Stimulated activated CD4-positive, alpha-beta T cell treated with anti-CD3 and anti-CD28 coated beads, Interleukin-15, amount 100 ng/mL, for 1 hour (primary cell): ENCODE measurements around the gene ELFN1.

Source experiments
- DNase-seq, 2 donors: peaks; one replicate each; pipeline ENCODE4 v3.0.0-alpha.2; 2020; ENCODE audit warnings: low read depth in 1 of 2, low spot score in 1 of 2

Gene ELFN1

GRCh38 chr7:1642291-1642731 lies 27.8 kb upstream of the ELFN1 start:
- DNase-seq: no peak

GRCh38 chr7:1643270-1644092 lies 26.6 kb upstream of the ELFN1 start:
- DNase-seq: no peak

- no peak for DNase-seq
Observed at GRCh38 chr7:1644341-1645070, 25.6 kb upstream of the ELFN1 start.

- DNase-seq: no peak
Observed at GRCh38 chr7:1645071-1645409, 25.0 kb upstream of the ELFN1 start.

GRCh38 chr7:1645476-1645875 lies 24.6 kb upstream of the ELFN1 start:
- DNase-seq: no peak

GRCh38 chr7:1646391-1646790 lies 23.7 kb upstream of the ELFN1 start:
- no peak for DNase-seq

- DNase-seq: no peak
Observed at GRCh38 chr7:1646957-1647891, 22.9 kb upstream of the ELFN1 start.

- DNase-seq: no peak
Observed at GRCh38 chr7:1647961-1648672, 22.0 kb upstream of the ELFN1 start.

- DNase-seq: no peak
Observed at GRCh38 chr7:1649751-1650326, 20.2 kb upstream of the ELFN1 start.

GRCh38 chr7:1650363-1651030 lies 19.6 kb upstream of the ELFN1 start:
- no peak for DNase-seq

- DNase-seq: no peak
Observed at GRCh38 chr7:1651031-1651446, 19.0 kb upstream of the ELFN1 start.

GRCh38 chr7:1651891-1652290 lies 18.2 kb upstream of the ELFN1 start:
- no peak for DNase-seq

- no peak for DNase-seq
Observed at GRCh38 chr7:1653500-1653899, 16.6 kb upstream of the ELFN1 start.

- DNase-seq: no peak
Observed at GRCh38 chr7:1654111-1654510, 16.0 kb upstream of the ELFN1 start.

GRCh38 chr7:1654738-1655475 lies 15.2 kb upstream of the ELFN1 start:
- no peak for DNase-seq

- DNase-seq: no peak
Observed at GRCh38 chr7:1659696-1660095, 10.4 kb upstream of the ELFN1 start.

GRCh38 chr7:1661461-1661860 lies 8.6 kb upstream of the ELFN1 start:
- no peak for DNase-seq

- no peak for DNase-seq
Observed at GRCh38 chr7:1662101-1662500, 8.0 kb upstream of the ELFN1 start.

- DNase-seq: no peak
Observed at GRCh38 chr7:1662767-1663166, 7.3 kb upstream of the ELFN1 start.
